ENCODE measurements around the gene AGAP1.
"Not testable (repeated sequence)": the region's sequence is repeated elsewhere in the genome, so short reads cannot be mapped to it uniquely, and the experiment has no call there.

Gene AGAP1

GRCh38 chr2:236123716-236124115 lies 629.9 kb downstream of the AGAP1 start:
- no peak for DNase-seq

GRCh38 chr2:236124182-236124893 lies 630.5 kb downstream of the AGAP1 start:
- no peak for DNase-seq

- no peak for DNase-seq
Observed at GRCh38 chr2:236125541-236125940, 631.7 kb downstream of the AGAP1 start.

- no peak for DNase-seq
Observed at GRCh38 chr2:236127010-236127409, 633.2 kb downstream of the AGAP1 start.

- no peak for DNase-seq
Observed at GRCh38 chr2:236128321-236128720, 634.5 kb downstream of the AGAP1 start.

GRCh38 chr2:236129935-236130334 lies 636.1 kb downstream of the AGAP1 start:
- no peak for DNase-seq

GRCh38 chr2:236130349-236130998 lies 636.6 kb downstream of the AGAP1 start:
- DNase-seq: no peak

GRCh38 chr2:236131073-236131692 lies 637.3 kb downstream of the AGAP1 start:
- no peak for DNase-seq

- DNase-seq: no peak
Observed at GRCh38 chr2:236133410-236134012, 639.7 kb downstream of the AGAP1 start.

GRCh38 chr2:236136538-236136937 lies 642.7 kb downstream of the AGAP1 start:
- DNase-seq: no peak

- no peak for DNase-seq
Observed at GRCh38 chr2:236137066-236137465, 643.2 kb downstream of the AGAP1 start.

GRCh38 chr2:236141616-236142015 lies 647.8 kb downstream of the AGAP1 start:
- DNase-seq: not testable (repeated sequence)

- DNase-seq: no peak
Observed at GRCh38 chr2:236143811-236144210, 650.0 kb downstream of the AGAP1 start.

GRCh38 chr2:236146436-236146835 lies 652.6 kb downstream of the AGAP1 start:
- no peak for DNase-seq

- no peak for DNase-seq
Observed at GRCh38 chr2:236155406-236155805, 661.6 kb downstream of the AGAP1 start.

GRCh38 chr2:236156095-236156859 lies 662.4 kb downstream of the AGAP1 start:
- no peak for DNase-seq

- no peak for DNase-seq
Observed at GRCh38 chr2:236156860-236157194, 663.0 kb downstream of the AGAP1 start.

- DNase-seq: no peak
Observed at GRCh38 chr2:236157366-236157765, 663.5 kb downstream of the AGAP1 start.

GRCh38 chr2:236157815-236158498 lies 664.1 kb downstream of the AGAP1 start:
- DNase-seq: no peak

- no peak for DNase-seq
Observed at GRCh38 chr2:236158969-236159777, 665.3 kb downstream of the AGAP1 start.

- no peak for DNase-seq
Observed at GRCh38 chr2:236159778-236160170, 665.9 kb downstream of the AGAP1 start.
